ENCODE results near the gene PPIL6.
"Not testable (repeated sequence)": the region's sequence is repeated elsewhere in the genome, so short reads cannot be mapped to it uniquely, and the experiment has no call there.

DNA sequence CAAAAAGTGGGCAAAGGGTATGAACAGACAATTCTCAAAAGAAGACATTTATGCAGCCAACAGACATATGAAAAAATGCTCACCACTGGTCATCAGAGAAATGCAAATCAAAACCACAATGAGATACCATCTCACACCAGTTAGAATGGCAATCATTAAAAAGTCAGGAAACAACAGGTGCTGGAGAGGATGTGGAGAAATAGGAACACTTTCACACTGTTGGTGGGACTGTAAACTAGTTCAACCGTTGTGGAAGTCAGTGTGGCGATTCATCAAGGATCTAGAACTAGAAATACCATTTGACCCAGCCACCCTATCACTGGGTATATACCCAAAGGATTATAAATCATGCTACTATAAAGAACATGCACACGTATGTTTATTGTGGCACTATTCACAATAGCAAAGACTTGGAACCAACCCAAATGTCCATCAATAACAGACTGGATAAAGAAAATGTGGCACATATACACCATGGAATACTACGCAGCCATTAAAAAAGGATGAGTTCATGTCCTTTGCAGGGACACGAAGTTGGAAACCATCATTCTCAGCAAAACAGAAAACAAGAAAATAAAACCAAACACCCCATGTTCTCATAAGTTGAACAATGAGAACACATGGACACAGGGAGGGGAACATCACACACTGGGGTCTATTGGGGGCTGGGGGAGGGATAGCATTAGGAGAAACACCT lies 75.9 kb downstream of the PPIL6 start:
- TF ChIP-seq EZH2phosphoT487 (IDR thresholded peaks at IDR 0.05; ENCODE audit: insufficient read depth, low read depth); EZH2 (IDR thresholded peaks at IDR 0.05; ENCODE audit: insufficient read depth, poor library complexity, severe bottlenecking): not testable (repeated sequence)
